K562 (cell line): Measurements from ENCODE around the gene OR14A16. TPM values are rescaled to one million over a fixed set of nuclear protein-coding genes. Genes with fewer than 3 reads are reported as not detected.

Experiments used
- CBFA2T2 ChIP-seq: fragments of 450-650 bp; conservative IDR thresholded peaks from 2 replicates; pipeline ENCODE4 v1.6.1; 2017; ENCODE audit warnings: mild to moderate bottlenecking
- CEBPZ ChIP-seq: fragments of 150-350 bp; IDR thresholded peaks from 2 replicates; pipeline ENCODE4 v1.6.1; 2014; ENCODE audit warnings: low read depth, mild to moderate bottlenecking, low read length, borderline replicate concordance
- CHD1 ChIP-seq: fragments of 200-600 bp; sonication (generic); IDR thresholded peaks from one replicate; pipeline ENCODE4 v1.6.1; 2012; ENCODE audit warnings: mild to moderate bottlenecking, moderate library complexity, low read length, inconsistent platforms
- ERF ChIP-seq: fragments of 450-650 bp; formaldehyde crosslinking; IDR thresholded peaks from 2 replicates; pipeline ENCODE4 v1.4.0; 2020; ENCODE audit warnings: mild to moderate bottlenecking, mixed read lengths
- KLF1 ChIP-seq: fragments of 450-650 bp; IDR thresholded peaks from 2 replicates; pipeline ENCODE4 v1.6.1; 2016; ENCODE audit warnings: missing genetic modification characterization, missing compliant biosample characterization
- KLF16 ChIP-seq: IDR thresholded peaks from 2 replicates; pipeline ENCODE4 v1.6.1; 2016; ENCODE audit warnings: antibody characterized with exemption
- OTX1 ChIP-seq: fragments of 450-650 bp; formaldehyde crosslinking; IDR thresholded peaks from 2 replicates; pipeline ENCODE4 v1.4.0; 2022; ENCODE audit warnings: mild to moderate bottlenecking
- PKNOX1 ChIP-seq: fragments of 450-650 bp; IDR thresholded peaks from 2 replicates; pipeline ENCODE4 v1.6.1; 2016
- TBL1XR1 ChIP-seq, 2 experiments: IDR thresholded peaks; 2 replicates each; pipeline ENCODE4 v1.6.1; 2012; ENCODE audit warnings: improper control_type of control experiment in 2 of 2, low read length in 2 of 2, mild to moderate bottlenecking in 1 of 2
- ZC3H8 ChIP-seq: fragments of 450-650 bp; IDR thresholded peaks from 2 replicates; pipeline ENCODE4 v1.6.1; 2017
- polyA plus RNA-seq, 8 experiments: library from polyadenylated mRNA; depleted of rRNA in 4 of 8; stranded (reverse) in 5 of 8; unstranded in 3 of 8; fragments of >200 nt; fragmentation: Nextera tagmentation in 2 of 8; fragmentation: Illumina TruSeq in 1 of 8; extraction: Ambion mirVana in 2 of 8; extraction: Trizol in 1 of 8; gene quantifications; 2 replicates each; pipeline versions ENCODE4 v1.2.1 to v1.2.3, GENCODE V29; 2011 to 2014; ENCODE audit warnings: inconsistent platforms in 1 of 8, missing spikeins in 1 of 8
- total RNA-seq, 7 experiments: library from RNA; depleted of rRNA in 6 of 7; stranded (reverse); fragments of >200 nt in 6 of 7; fragmentation: Illumina TruSeq in 2 of 7; extraction: Trizol in 2 of 7; gene quantifications; 2 replicates each; pipeline versions ENCODE4 v1.2.1 to v1.2.3, GENCODE V29; 2011 to 2021; ENCODE audit warnings: low replicate concordance in 1 of 7
- TF ChIP-seq, protein P1 (sequence below): fragments of 250-450 bp; sonication (Bioruptor Pico); IDR thresholded peaks from 2 replicates; pipeline ENCODE4 v1.4.0; 2020; ENCODE audit warnings: mild to moderate bottlenecking
- TF ChIP-seq, protein P2 (sequence below), 2 experiments: fragments of 450-650 bp; IDR thresholded peaks; 2 replicates each; pipeline ENCODE4 v1.6.1; 2016; ENCODE audit warnings: mild to moderate bottlenecking in 2 of 2, borderline replicate concordance in 1 of 2, low read depth in 1 of 2, moderate library complexity in 1 of 2

The OR14A16 gene
- total and polyA plus RNA-seq, 9 of the 15 experiments (the other 6 are each of a cell fraction or from before 2014, with no cell fraction given): not detected

DNA sequence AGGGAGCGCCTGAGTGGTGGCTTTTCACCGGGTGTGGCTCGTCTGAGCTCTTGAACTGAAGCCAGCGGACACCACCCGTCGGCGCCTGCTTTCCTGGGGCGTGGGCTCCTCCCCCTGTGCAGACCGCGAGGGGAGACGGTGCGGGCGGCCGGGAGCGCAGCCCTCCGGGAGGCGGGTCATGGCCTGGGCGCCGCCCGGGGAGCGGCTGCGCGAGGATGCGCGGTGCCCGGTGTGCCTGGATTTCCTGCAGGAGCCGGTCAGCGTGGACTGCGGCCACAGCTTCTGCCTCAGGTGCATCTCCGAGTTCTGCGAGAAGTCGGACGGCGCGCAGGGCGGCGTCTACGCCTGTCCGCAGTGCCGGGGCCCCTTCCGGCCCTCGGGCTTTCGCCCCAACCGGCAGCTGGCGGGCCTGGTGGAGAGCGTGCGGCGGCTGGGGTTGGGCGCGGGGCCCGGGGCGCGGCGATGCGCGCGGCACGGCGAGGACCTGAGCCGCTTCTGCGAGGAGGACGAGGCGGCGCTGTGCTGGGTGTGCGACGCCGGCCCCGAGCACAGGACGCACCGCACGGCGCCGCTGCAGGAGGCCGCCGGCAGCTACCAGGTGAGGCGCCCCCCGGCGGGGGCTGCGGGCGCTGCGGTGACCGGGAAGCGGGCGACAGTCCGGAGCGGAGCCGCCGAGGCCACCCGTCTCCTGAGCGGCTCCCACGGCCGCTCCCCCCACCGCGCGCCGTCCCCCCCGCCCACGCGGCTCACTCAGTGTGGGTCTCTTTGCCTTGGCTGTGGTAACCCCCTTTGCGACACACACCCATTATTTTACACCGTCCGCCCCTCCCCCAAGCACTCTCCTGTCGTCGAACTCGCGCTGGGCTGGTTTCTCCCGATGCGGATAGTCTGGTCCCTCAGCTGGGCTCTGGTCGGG is 33.4 kb upstream of the OR14A16 start, which contains the start of gene TRIM58 (continued):
- TF ChIP-seq OTX1 (CRISPR knock-in tag) (peak; percentile 38; the same call in 1 of the 2 replicates), KLF16 (no peak), CBFA2T2 (no peak), TBL1XR1 (IDR thresholded peaks at IDR 0.05; ENCODE audit: low read length in 2 of 2) (peak; percentile 21 to 69; a peak in 1 of 4 replicates), KLF1 (tag) (peak; percentile 86), PKNOX1 (no peak), CEBPZ (no peak), CHD1 (peak; percentile 59), ERF (CRISPR knock-in tag) (peak; percentile 25; the same call in 1 of the 2 replicates), ZC3H8 (no peak)
- TF ChIP-seq, protein P1, sequence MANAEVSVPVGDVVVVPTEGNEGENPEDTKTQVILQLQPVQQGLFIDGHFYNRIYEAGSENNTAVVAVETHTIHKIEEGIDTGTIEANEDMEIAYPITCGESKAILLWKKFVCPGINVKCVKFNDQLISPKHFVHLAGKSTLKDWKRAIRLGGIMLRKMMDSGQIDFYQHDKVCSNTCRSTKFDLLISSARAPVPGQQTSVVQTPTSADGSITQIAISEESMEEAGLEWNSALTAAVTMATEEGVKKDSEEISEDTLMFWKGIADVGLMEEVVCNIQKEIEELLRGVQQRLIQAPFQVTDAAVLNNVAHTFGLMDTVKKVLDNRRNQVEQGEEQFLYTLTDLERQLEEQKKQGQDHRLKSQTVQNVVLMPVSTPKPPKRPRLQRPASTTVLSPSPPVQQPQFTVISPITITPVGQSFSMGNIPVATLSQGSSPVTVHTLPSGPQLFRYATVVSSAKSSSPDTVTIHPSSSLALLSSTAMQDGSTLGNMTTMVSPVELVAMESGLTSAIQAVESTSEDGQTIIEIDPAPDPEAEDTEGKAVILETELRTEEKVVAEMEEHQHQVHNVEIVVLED (CRISPR knock-in tag): peak; percentile 89
- TF ChIP-seq, protein P2, sequence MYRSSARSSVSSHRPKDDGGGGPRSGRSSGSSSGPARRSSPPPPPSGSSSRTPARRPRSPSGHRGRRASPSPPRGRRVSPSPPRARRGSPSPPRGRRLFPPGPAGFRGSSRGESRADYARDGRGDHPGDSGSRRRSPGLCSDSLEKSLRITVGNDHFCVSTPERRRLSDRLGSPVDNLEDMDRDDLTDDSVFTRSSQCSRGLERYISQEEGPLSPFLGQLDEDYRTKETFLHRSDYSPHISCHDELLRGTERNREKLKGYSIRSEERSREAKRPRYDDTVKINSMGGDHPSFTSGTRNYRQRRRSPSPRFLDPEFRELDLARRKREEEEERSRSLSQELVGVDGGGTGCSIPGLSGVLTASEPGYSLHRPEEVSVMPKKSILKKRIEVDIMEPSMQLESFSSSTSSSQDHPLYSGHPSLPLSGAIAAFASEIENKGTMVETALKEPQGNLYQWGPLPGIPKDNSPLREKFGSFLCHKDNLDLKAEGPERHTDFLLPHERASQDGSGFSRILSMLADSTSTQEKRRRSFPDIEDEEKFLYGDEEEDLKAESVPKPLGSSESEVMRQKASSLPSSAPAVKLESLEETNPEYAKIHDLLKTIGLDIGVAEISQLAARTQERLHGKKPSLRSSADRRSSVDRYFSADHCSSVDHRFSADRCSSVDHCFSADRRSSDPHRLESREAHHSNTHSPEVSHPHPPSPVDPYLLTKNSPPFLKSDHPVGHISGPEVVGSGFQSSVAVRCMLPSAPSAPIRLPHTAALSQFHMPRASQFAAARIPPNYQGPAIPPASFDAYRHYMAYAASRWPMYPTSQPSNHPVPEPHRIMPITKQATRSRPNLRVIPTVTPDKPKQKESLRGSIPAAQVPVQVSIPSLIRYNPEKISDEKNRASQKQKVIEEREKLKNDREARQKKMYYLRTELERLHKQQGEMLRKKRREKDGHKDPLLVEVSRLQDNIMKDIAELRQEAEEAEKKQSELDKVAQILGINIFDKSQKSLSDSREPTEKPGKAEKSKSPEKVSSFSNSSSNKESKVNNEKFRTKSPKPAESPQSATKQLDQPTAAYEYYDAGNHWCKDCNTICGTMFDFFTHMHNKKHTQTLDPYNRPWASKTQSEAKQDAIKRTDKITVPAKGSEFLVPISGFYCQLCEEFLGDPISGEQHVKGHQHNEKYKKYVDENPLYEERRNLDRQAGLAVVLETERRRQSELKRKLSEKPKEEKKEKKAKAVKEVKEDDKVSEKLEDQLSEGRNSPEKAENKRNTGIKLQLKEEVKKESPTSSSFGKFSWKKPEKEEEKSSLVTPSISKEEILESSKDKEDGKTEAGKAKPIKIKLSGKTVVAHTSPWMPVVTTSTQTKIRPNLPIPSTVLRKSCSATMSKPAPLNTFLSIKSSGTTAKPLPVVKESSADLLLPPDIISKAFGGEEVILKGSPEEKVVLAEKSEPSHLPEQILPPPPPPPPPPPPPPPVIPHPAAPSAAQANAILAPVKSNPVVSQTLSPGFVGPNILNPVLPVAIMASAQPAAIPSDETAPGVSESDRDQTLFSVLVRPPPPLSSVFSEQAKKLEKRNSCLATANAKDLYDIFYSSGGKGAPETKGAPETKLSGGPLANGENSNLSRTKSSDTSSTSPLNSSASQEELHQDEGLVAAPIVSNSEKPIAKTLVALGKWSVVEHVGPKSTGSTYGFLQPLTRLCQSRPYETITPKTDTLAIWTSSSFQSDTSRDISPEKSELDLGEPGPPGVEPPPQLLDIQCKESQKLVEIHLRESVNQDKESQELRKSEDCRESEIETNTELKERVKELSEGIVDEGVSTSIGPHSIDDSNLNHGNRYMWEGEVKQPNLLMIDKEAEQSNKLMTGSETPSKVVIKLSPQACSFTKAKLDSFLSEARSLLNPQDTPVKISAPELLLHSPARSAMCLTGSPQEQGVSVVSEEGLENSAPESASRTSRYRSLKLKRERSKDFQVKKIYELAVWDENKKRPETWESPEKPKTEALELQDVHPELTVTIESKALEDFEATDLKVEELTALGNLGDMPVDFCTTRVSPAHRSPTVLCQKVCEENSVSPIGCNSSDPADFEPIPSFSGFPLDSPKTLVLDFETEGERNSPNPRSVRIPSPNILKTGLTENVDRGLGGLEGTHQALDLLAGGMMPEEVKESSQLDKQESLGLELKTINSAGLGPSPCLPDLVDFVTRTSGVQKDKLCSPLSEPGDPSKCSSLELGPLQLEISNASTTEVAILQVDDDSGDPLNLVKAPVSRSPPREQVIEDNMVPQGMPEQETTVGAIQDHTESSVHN (IDR thresholded peaks at IDR 0.05; ENCODE audit: borderline replicate concordance in 1 of 2, low read depth in 1 of 2): no peak
